ENCODE results near the gene MACF1. TPM values are rescaled to one million over a fixed set of nuclear protein-coding genes. Genes with fewer than 3 reads are reported as not detected.

Gene MACF1
- total and polyA plus RNA-seq, 2 of the 13 experiments (the other 11 are each of a cell fraction or from before 2014, with no cell fraction given): 36.7 to 65.4 TPM

DNA sequence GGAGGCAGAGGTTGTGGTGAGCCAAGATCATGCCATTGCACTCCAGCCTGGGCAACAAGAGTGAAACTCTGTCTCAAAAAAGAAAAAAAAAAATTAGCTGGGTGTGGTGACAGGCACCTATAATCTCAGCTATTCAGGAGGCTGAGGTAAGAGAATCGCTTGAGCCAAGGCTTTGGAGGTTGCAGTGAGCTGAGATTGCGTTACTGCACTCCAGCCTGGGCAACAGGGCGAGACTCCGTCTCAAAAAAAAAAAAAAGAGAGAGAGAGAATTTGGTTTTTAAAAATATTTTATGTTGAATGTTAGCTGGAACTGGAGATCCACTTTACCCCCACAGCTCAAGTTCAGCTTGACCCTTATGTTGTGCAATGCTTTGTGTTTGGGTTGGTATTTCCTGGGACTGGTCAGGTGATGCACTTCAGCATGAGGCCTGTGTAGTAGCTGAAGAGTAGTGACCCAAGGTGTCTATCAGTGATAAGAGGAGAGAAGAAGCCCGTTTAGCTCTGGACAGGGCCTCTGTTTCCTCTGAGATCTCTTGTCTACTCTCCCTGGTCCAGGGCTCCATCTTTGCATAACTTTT, 36.8 kb upstream of the MACF1 start (continued):
- TF ChIP-seq, protein P1, sequence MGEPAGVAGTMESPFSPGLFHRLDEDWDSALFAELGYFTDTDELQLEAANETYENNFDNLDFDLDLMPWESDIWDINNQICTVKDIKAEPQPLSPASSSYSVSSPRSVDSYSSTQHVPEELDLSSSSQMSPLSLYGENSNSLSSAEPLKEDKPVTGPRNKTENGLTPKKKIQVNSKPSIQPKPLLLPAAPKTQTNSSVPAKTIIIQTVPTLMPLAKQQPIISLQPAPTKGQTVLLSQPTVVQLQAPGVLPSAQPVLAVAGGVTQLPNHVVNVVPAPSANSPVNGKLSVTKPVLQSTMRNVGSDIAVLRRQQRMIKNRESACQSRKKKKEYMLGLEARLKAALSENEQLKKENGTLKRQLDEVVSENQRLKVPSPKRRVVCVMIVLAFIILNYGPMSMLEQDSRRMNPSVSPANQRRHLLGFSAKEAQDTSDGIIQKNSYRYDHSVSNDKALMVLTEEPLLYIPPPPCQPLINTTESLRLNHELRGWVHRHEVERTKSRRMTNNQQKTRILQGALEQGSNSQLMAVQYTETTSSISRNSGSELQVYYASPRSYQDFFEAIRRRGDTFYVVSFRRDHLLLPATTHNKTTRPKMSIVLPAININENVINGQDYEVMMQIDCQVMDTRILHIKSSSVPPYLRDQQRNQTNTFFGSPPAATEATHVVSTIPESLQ (CRISPR knock-in tag; conservative IDR thresholded peaks at IDR 0.05): no peak
- TF ChIP-seq, protein P2, sequence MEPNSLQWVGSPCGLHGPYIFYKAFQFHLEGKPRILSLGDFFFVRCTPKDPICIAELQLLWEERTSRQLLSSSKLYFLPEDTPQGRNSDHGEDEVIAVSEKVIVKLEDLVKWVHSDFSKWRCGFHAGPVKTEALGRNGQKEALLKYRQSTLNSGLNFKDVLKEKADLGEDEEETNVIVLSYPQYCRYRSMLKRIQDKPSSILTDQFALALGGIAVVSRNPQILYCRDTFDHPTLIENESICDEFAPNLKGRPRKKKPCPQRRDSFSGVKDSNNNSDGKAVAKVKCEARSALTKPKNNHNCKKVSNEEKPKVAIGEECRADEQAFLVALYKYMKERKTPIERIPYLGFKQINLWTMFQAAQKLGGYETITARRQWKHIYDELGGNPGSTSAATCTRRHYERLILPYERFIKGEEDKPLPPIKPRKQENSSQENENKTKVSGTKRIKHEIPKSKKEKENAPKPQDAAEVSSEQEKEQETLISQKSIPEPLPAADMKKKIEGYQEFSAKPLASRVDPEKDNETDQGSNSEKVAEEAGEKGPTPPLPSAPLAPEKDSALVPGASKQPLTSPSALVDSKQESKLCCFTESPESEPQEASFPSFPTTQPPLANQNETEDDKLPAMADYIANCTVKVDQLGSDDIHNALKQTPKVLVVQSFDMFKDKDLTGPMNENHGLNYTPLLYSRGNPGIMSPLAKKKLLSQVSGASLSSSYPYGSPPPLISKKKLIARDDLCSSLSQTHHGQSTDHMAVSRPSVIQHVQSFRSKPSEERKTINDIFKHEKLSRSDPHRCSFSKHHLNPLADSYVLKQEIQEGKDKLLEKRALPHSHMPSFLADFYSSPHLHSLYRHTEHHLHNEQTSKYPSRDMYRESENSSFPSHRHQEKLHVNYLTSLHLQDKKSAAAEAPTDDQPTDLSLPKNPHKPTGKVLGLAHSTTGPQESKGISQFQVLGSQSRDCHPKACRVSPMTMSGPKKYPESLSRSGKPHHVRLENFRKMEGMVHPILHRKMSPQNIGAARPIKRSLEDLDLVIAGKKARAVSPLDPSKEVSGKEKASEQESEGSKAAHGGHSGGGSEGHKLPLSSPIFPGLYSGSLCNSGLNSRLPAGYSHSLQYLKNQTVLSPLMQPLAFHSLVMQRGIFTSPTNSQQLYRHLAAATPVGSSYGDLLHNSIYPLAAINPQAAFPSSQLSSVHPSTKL (CRISPR knock-in tag; IDR thresholded peaks at IDR 0.05): peak; percentile 85
- TF ChIP-seq ZNF792 (CRISPR knock-in tag; IDR thresholded peaks at IDR 0.05): 0 out of 2 replicates have a peak, but pooled peaks have one; percentile 45
- TF ChIP-seq ZNF326 (CRISPR knock-in tag; IDR thresholded peaks at IDR 0.05; ENCODE audit: borderline replicate concordance): no peak
- TF ChIP-seq, protein P3, sequence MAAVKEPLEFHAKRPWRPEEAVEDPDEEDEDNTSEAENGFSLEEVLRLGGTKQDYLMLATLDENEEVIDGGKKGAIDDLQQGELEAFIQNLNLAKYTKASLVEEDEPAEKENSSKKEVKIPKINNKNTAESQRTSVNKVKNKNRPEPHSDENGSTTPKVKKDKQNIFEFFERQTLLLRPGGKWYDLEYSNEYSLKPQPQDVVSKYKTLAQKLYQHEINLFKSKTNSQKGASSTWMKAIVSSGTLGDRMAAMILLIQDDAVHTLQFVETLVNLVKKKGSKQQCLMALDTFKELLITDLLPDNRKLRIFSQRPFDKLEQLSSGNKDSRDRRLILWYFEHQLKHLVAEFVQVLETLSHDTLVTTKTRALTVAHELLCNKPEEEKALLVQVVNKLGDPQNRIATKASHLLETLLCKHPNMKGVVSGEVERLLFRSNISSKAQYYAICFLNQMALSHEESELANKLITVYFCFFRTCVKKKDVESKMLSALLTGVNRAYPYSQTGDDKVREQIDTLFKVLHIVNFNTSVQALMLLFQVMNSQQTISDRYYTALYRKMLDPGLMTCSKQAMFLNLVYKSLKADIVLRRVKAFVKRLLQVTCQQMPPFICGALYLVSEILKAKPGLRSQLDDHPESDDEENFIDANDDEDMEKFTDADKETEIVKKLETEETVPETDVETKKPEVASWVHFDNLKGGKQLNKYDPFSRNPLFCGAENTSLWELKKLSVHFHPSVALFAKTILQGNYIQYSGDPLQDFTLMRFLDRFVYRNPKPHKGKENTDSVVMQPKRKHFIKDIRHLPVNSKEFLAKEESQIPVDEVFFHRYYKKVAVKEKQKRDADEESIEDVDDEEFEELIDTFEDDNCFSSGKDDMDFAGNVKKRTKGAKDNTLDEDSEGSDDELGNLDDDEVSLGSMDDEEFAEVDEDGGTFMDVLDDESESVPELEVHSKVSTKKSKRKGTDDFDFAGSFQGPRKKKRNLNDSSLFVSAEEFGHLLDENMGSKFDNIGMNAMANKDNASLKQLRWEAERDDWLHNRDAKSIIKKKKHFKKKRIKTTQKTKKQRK (IDR thresholded peaks at IDR 0.05; ENCODE audit: low read length): no peak
- TF ChIP-seq ZNF556 (CRISPR knock-in tag; IDR thresholded peaks at IDR 0.05; ENCODE audit: borderline replicate concordance): no peak
- no peak for TF ChIP-seq TAF1 (CRISPR knock-in tag; IDR thresholded peaks at IDR 0.05)
- TF ChIP-seq JARID2 (CRISPR knock-in tag; IDR thresholded peaks at IDR 0.05; ENCODE audit: insufficient replicate concordance): no peak
- TF ChIP-seq, protein P4, sequence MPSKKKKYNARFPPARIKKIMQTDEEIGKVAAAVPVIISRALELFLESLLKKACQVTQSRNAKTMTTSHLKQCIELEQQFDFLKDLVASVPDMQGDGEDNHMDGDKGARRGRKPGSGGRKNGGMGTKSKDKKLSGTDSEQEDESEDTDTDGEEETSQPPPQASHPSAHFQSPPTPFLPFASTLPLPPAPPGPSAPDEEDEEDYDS (CRISPR knock-in tag; IDR thresholded peaks at IDR 0.05): 0 out of 2 replicates have a peak, but pooled peaks have one; percentile 13
- TF ChIP-seq, protein P5, sequence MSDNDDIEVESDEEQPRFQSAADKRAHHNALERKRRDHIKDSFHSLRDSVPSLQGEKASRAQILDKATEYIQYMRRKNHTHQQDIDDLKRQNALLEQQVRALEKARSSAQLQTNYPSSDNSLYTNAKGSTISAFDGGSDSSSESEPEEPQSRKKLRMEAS (IDR thresholded peaks at IDR 0.05): peak; percentile 33; the same call in 1 of the 2 replicates
- TF ChIP-seq POLR2AphosphoS5 (IDR thresholded peaks at IDR 0.05; ENCODE audit: low read depth, low read length): no peak
- TF ChIP-seq, protein P6, sequence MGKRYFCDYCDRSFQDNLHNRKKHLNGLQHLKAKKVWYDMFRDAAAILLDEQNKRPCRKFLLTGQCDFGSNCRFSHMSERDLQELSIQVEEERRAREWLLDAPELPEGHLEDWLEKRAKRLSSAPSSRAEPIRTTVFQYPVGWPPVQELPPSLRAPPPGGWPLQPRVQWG (CRISPR knock-in tag; IDR thresholded peaks at IDR 0.05; ENCODE audit: borderline replicate concordance, low read depth): no peak

Measured in HepG2 (cell line).